Adipocyte (in vitro differentiated cells): Measurements from ENCODE around the gene CPT1A.

ENCODE experiments used
- DNase-seq: peaks from one replicate; pipeline ENCODE4 v3.0.0-alpha.2; 2015; ENCODE audit warnings: low read depth
- H3K27me3 ChIP-seq: replicated peaks from 2 replicates; pipeline ENCODE4 v1.7.0; 2013; ENCODE audit warnings: mild to moderate bottlenecking, low read length, moderate library complexity; ENCODE audit not compliant: control insufficient read depth, insufficient read depth
- H3K36me3 ChIP-seq: 2 replicates; pipeline ENCODE4 v1.7.0; 2013; ENCODE audit warnings: low read length, mild to moderate bottlenecking, moderate library complexity; ENCODE audit not compliant: control insufficient read depth, insufficient read depth, severe bottlenecking
- H3K4me1 ChIP-seq: 2 replicates; pipeline ENCODE4 v1.7.0; 2013; ENCODE audit warnings: mild to moderate bottlenecking, low read length, moderate library complexity; ENCODE audit not compliant: control insufficient read depth, insufficient read depth
- H3K4me3 ChIP-seq: 2 replicates; pipeline ENCODE4 v1.7.0; 2013; ENCODE audit warnings: mild to moderate bottlenecking, low read length, moderate library complexity
- H3K9ac ChIP-seq: 2 replicates; pipeline ENCODE4 v1.7.0; 2013; ENCODE audit warnings: mild to moderate bottlenecking, low read length, moderate library complexity
- H3K9me3 ChIP-seq: 2 replicates; pipeline ENCODE4 v1.7.0; 2013; ENCODE audit warnings: mild to moderate bottlenecking, low read length, moderate library complexity; ENCODE audit not compliant: control insufficient read depth

Gene CPT1A

DNA sequence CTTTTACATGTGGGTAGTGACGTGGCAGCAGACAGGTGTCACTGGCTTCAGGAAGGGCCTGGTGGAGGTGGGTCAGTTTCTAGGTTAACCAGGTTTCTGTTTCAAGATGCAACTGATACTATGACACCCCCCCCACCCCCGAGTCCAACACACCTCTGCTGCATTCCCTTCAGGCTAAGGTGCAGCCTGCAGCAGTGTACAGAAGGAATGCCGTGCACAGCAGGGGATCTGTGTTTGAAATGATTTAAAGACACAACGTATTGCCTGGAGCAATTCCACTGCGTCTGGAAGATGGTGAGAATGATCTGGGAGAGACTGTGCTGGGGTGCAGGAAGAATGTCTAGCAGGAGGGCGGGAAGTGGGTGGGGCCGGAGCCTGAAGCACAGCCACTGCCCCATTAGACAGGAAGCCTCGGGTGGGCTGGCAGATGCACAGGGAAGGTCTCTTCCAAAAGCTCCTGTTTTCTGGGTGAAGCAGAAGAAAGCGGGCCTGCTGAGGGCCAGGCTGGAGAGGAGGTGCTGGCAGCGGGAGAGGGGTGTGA is 78.5 kb downstream of the CPT1A start:
- Histone ChIP-seq H3K9me3 (no peaks in the 10 kb centered on the region), H3K9ac (no peak overlapping the region), H3K4me3 (no peak overlapping the region), H3K4me1 (no peaks in the 10 kb centered on the region), H3K36me3 (peaks cover 17% of the 10 kb centered on the region), H3K27me3 (no peaks in the 10 kb centered on the region)
- DNase-seq = no peak

GRCh38 chr11:68762481-68762880 is 79.2 kb downstream of the CPT1A start:
- H3K4me1 ChIP-seq = no peaks in the 10 kb centered on the region
- no peaks in the 10 kb centered on the region for H3K9me3 ChIP-seq
- H3K27me3 ChIP-seq = no peaks in the 10 kb centered on the region
- no peak overlapping the region for H3K9ac ChIP-seq
- H3K36me3 ChIP-seq = peaks cover 25% of the 10 kb centered on the region
- DNase-seq = no peak
- no peak overlapping the region for H3K4me3 ChIP-seq

GRCh38 chr11:68761801-68762200 is 79.9 kb downstream of the CPT1A start:
- DNase-seq = no peak
- Histone ChIP-seq H3K36me3 (peaks cover 30% of the 10 kb centered on the region), H3K27me3 (no peaks in the 10 kb centered on the region), H3K4me3 (no peak overlapping the region), H3K9ac (no peak overlapping the region), H3K9me3 (no peaks in the 10 kb centered on the region), H3K4me1 (no peaks in the 10 kb centered on the region)

- Histone ChIP-seq H3K4me3 (no peak overlapping the region), H3K9me3 (no peaks in the 10 kb centered on the region), H3K36me3 (peaks cover 28% of the 10 kb centered on the region), H3K9ac (no peak overlapping the region), H3K4me1 (no peaks in the 10 kb centered on the region), H3K27me3 (no peaks in the 10 kb centered on the region)
- DNase-seq = no peak
Observed at GRCh38 chr11:68759991-68760390, 81.7 kb downstream of the CPT1A start.

GRCh38 chr11:68757711-68758110 is 84.0 kb downstream of the CPT1A start:
- Histone ChIP-seq H3K27me3 (no peaks in the 10 kb centered on the region), H3K4me1 (no peaks in the 10 kb centered on the region), H3K9ac (no peak overlapping the region), H3K36me3 (peaks cover 28% of the 10 kb centered on the region), H3K4me3 (no peak overlapping the region), H3K9me3 (no peaks in the 10 kb centered on the region)
- no peak for DNase-seq

DNA sequence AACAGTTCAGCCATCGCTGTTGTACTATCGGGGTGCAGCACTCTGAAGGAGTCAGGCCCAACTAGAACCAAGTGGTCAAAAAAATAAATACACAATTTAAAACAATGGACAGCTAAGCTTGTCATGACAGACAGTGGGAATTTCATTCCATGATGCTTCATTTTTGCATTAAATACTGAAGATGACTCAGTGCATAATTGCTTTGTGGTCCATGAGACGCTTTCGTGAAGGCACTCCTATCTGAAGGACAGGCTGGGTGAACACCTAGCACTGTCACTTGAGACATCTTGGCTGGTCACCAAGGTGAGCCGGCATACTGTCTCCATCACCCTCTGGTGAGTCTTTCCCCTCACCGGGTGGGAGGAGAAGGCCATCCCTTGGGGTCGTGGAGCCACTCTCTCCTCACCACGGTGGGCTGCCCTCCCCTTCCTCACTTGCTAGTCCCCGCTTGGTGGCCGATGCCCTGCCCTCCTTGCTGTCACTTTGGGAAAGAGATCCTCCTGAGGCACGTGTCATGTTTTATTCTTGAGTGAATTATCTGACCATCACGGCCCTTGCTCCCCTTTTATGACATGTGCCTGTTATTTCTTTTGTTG is 85.4 kb downstream of the CPT1A start:
- no peaks in the 10 kb centered on the region for H3K27me3 ChIP-seq
- no peaks in the 10 kb centered on the region for H3K9me3 ChIP-seq
- H3K4me3 ChIP-seq = no peak overlapping the region
- no peaks in the 10 kb centered on the region for H3K4me1 ChIP-seq
- no peak overlapping the region for H3K9ac ChIP-seq
- H3K36me3 ChIP-seq = peaks cover 17% of the 10 kb centered on the region
- DNase-seq = no peak

- Histone ChIP-seq H3K36me3 (peaks cover 13% of the 10 kb centered on the region), H3K9me3 (no peaks in the 10 kb centered on the region), H3K27me3 (no peaks in the 10 kb centered on the region), H3K9ac (no peak overlapping the region), H3K4me3 (no peak overlapping the region), H3K4me1 (peaks cover 13% of the 10 kb centered on the region)
- DNase-seq = no peak
Observed at GRCh38 chr11:68753300-68753699, 88.4 kb downstream of the CPT1A start.

DNA sequence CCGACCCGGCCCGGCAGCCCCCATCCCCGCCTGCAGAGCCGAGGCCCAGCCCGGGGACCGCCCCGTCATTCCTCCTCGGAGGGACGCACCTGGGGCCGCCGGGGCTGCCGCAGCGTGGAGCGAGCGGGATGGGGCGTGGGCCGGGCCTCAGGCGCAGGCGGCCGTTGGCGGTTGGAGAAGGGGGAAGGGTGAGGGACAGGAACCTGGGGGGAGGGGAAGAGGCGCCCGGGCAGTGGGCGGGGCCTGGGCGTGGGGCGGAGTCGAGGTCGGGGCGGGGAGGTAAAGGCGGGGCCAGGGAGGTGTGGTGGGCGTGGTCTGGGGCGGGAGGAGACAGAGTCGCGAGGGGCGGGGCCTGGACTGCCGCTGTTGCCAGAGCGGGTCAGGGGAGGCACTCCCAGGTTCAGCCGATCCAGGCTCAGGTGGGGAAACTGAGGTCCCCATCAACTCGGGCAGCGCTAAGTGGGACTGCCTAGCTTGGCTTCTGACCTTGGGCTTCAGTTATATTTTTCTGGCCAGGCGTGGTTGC is 90.3 kb downstream of the CPT1A start, which contains the start of gene TESMIN:
Gene TESMIN, minus strand, starts transcription at position 190 of the 526 bp plus-strand sequence. CDS start 860 bp downstream, outside the sequence.
- peaks cover 4% of the 10 kb centered on the region for H3K27me3 ChIP-seq
- no peak within 1 kb of the TSS for H3K4me3 ChIP-seq
- no peaks in the 10 kb centered on the region for H3K9me3 ChIP-seq
- H3K9ac ChIP-seq = no peak within 1 kb of the TSS
- peaks cover 13% of the 10 kb centered on the region for H3K4me1 ChIP-seq
- no peaks in the 10 kb centered on the region for H3K36me3 ChIP-seq
- peak; percentile 66 for DNase-seq

DNA sequence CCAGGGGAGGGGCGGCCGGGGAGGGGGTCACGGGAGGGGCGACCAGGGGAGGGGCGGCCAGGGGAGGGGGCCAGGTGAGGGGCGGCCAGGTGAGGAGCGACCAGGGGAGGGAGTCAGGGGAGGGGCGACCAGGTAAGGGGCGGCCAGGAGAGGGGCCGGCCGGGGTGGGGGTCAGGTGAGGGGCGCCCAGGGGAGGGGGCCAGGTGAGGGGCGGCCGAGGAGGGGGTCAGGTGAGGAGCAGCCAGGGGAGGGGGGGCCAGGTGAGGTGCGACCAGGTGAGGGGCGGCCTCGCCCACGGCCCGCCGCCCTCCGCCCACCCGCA is 90.8 kb downstream of the CPT1A start:
- no peak overlapping the region for H3K4me3 ChIP-seq
- H3K27me3 ChIP-seq = peaks cover 4% of the 10 kb centered on the region
- no peaks in the 10 kb centered on the region for H3K36me3 ChIP-seq
- no peaks in the 10 kb centered on the region for H3K9me3 ChIP-seq
- DNase-seq = no peak
- peaks cover 13% of the 10 kb centered on the region for H3K4me1 ChIP-seq
- no peak overlapping the region for H3K9ac ChIP-seq

DNA sequence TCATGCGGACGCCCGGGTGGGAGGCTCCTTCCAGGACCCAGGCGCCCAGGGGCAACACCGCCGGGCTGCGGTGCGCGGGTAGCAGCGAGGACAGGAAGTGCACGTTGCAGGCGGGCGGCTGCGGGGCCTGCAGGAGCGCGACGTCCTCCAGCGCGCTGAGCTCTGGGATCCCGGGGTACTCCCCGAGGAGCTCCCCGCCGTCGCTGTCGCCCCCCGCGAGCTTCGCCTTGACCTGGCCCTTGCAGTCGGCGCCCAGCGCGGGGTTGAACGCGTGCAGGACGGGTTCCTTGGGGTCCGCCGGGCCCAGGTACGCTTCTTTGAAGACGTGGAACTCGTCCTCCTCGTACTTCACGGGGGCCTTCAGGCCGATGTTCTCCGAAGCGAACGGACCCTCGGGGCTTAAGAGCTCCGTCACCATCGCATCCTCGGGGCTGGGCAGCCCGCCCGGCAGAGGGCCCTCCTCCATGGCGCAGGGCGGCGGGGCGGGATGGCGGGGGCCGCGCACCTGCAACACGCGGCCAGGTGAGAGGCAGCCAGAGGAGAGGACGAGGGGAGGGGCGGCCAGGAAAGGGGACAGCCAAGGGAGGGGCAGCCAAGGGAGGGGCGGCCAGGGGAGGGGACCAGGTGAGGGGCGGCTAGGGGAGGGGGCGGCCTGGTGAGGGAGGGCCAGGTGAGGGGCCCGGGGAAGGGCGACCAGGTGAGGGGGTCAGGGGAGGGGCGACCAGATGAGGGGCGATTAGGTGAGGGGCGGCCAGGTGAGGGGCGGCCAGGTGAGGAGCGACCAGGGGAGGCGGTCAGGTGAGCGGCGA is 91.3 kb downstream of the CPT1A start:
- no peak for DNase-seq
- peaks cover 4% of the 10 kb centered on the region for H3K27me3 ChIP-seq
- no peak overlapping the region for H3K4me3 ChIP-seq
- peaks cover 13% of the 10 kb centered on the region for H3K4me1 ChIP-seq
- no peaks in the 10 kb centered on the region for H3K36me3 ChIP-seq
- no peak overlapping the region for H3K9ac ChIP-seq
- no peaks in the 10 kb centered on the region for H3K9me3 ChIP-seq

GRCh38 chr11:68749229-68750123 is 92.2 kb downstream of the CPT1A start:
- Histone ChIP-seq H3K36me3 (no peaks in the 10 kb centered on the region), H3K9ac (no peak overlapping the region), H3K4me1 (peaks cover 13% of the 10 kb centered on the region), H3K9me3 (no peaks in the 10 kb centered on the region), H3K4me3 (no peak overlapping the region), H3K27me3 (peaks cover 6% of the 10 kb centered on the region)
- peak; percentile 10 for DNase-seq
